ENCODE results near the gene YKT6.

YKT6 gene

DNA sequence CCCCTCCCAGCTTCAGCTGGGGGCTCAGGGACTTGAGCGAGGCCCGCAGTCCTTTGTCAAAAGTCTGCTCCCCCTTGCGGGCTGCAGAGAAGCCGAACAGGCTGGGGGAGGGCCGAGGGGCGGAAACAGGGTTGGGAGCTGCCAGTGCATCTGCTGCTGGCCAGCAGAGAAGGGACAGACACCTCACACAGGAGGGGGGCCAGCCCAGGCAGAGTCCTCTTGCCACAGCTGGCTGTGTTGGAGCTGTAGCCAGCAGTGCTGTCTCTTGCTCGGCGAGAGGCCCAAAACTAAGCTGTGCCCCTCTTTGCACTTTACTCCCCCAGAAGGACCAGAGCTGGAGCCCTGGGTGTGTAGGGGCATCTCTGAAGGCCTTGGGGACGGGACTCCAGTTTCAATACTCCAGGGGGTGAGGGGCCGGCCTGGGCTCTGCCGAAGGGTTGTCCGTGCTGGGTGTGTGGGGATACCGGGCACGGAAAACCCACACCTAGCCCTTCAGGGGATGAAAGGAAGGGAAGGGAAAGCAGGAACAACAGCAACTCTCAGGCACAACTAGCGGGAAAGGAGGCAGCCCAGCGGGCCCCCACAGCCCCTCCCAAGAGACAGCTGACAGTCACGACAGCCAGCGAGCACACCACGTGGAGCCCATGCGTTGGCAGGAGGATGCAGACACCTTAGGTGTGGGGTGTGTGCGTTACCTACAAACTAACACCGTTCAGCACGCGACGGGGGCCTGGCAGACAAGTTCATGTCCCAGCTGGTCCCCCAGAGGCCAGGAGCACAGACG lies 17.8 kb downstream of the YKT6 start:
- TF ChIP-seq, protein P1, sequence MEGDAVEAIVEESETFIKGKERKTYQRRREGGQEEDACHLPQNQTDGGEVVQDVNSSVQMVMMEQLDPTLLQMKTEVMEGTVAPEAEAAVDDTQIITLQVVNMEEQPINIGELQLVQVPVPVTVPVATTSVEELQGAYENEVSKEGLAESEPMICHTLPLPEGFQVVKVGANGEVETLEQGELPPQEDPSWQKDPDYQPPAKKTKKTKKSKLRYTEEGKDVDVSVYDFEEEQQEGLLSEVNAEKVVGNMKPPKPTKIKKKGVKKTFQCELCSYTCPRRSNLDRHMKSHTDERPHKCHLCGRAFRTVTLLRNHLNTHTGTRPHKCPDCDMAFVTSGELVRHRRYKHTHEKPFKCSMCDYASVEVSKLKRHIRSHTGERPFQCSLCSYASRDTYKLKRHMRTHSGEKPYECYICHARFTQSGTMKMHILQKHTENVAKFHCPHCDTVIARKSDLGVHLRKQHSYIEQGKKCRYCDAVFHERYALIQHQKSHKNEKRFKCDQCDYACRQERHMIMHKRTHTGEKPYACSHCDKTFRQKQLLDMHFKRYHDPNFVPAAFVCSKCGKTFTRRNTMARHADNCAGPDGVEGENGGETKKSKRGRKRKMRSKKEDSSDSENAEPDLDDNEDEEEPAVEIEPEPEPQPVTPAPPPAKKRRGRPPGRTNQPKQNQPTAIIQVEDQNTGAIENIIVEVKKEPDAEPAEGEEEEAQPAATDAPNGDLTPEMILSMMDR (IDR thresholded peaks at IDR 0.05), result no peak

DNA sequence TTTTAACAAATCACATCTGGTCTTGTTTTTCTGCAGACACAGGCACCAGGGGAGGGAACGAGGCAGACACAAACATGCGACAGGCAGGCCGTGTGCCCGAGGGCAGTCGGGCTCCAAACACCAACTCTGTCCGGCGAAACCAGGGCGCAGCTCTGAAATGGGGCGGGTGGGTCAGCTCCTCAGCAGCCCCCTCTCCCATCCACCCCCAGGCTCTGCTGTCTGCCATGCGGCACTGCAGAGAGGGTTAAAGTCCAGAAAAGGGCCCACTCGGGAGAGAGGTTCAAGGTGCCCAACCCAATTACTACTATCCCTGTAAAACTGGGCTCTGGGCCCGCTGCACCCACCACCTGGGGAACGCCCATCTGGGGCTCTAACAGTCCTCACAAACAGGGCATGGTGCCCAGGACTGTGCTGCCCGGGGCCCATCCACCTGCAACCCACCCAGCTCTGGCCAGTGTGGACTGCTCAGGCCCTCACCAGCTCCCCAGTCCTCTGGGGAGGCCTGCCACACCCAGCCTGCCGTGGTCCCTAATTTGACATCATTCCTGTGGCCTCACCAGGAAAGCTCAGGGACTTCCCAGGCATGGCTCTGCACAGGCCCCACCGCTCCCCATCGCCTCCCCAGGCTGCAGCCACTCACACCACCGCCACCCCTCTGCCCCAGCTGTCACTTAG lies 18.7 kb downstream of the YKT6 start:
- TF ChIP-seq, protein P1 (IDR thresholded peaks at IDR 0.05), result no peak

DNA sequence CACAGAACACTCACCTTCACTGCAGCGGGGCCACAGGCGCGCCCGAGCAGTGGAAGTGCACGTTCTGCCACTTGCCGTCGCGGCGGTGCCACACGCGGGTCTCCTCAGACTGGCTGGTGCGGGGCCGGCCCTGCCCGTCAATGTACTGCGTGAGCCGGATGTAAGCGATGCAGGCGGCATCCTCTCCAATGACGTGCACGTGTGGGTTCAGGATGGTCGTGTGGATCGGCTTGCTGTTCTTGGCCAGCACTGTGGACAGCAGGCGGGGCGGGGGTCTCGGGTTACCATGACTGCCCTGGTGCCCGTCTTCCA lies 19.2 kb downstream of the YKT6 start:
- TF ChIP-seq, protein P1 (IDR thresholded peaks at IDR 0.05), result no peak

DNA sequence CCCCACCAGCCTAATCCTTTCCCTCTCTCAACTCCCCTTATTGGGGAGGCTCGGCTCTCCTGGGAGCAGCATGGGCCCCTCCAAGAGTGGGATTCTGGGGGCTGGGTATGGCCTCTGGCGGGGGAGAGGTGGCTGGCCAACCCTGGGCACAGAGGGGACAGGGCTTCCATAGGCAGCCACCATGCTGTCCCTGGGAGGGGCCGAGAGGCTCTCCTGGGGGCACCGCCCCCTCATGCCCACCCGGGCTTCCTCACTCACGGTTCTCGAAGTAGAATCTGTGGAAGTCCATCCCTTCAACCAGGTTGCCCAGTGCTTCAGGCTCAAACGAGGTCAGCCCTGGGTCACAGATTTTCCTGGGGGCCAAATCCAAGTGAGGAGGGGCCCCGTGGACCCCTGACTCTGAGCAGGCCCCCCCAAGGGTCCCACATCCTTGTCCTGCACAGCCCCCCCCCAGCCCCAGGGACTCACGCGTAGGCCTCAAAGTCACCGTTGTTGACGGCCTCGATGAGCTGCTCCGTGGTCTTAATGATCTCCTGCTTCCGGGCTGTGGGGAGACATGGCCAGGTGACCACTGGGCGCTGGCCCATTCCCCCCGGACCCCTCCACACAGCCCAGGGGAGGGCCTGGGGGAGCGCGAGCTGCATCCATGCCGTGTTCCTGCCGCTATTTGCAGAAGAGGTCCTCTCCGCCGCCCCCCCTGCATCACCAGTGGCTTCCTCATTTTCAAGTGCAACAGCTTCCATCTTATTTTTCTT lies 19.8 kb downstream of the YKT6 start:
- TF ChIP-seq, protein P1 (IDR thresholded peaks at IDR 0.05), result no peak

DNA sequence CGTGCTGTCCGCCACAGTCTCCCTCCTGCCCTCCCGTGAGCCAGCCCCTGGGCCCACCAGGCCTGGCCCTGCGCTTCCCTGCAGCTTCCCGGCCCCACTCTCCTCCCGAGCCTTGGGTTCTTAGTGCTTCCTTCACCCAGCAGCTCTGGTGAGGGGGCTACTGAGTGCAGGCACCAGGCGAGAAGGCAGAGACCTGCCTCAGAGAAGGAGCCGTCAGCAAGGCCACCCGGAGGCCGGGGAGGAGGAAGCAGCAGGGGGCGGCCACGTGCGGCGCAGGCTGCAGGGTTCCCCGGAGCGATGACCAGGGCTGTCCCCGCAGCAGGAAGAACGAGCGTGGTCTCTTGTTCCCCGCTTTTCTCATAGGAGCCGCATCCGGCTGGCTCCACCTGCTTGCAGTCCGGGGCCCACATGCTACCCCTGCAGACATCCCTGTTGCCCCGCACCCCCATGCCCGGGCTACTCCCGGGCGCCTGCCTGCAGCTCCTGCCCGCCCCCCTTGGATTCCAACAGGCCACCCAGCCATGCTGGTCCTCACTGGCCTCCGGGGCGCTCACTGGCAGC lies 20.5 kb downstream of the YKT6 start:
- TF ChIP-seq, protein P1 (IDR thresholded peaks at IDR 0.05), result no peak

DNA sequence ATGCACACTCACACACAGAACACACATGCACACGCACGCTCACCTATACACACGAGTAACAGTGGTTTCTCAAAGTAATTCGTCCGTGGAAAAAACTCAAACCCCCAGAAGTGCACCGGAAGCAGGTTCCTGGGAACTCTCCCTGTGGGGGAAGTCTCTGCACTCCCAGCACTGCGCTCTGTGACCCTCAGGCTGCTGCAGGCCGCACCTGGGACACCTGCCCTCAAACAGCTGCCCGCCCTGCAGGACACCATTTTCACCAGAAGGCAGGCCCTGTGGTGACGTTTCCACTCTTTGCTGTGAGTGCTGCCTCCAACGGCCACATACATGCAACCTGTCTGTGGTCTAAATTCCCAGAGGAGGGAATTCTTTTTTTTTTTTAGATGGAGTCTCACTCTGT lies 21.3 kb downstream of the YKT6 start:
- TF ChIP-seq, protein P1 (IDR thresholded peaks at IDR 0.05), result no peak

DNA sequence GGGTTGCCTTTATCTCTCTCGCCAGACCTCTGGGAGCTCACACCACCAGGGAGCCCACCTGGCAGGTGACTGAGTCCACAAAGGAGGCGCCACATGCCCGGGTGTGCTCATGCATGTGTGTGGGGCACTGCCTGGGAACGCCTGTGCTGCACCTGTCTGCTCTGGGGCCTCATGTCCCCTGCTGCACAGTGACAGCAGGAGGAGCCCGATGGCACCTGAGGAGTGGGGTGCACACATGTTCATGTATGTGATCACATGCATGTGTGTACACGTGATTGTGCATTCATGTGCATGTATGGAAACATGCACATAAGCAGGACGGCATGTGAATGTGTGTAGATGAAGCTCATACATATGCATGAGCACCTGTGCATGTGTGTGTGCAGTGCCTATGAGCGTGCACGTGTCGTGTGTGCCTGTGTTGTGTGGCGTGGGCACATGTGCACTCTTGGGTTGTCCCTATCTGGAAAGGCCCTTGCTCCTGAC lies 22.0 kb downstream of the YKT6 start:
- TF ChIP-seq, protein P1 (IDR thresholded peaks at IDR 0.05), result no peak
